IMR-90 (cell line): ENCODE data around the gene C16orf87. TPM values are rescaled to one million over a fixed set of nuclear protein-coding genes. Genes with fewer than 3 reads are reported as not detected.

Source experiments
- ATAC-seq: fragments of 200-7000 bp; cut with Tn5 transposase; 2 replicates; pipeline ENCODE4 v1.9.1; 2020; ENCODE audit warnings: low read depth, mild to moderate bottlenecking, moderate library complexity
- BruUV-seq: library from RNA; stranded (reverse); fragments of 400-500 nt; replicated peaks from 2 replicates; lab custom pipeline; 2021; lab: Mats Ljungman, UMichigan
- CTCF ChIA-PET: fragments of 300-600 bp; formaldehyde crosslinking; extraction: SDS; loops from one replicate; lab custom pipeline; 2021; ENCODE audit warnings: antibody characterized with exemption; lab: Yijun Ruan, JAX
- POLR2A ChIA-PET: fragments of 300-600 bp; sonication (Branson Sonifier 250); formaldehyde crosslinking; loops from one replicate; lab custom pipeline; 2022; ENCODE audit warnings: antibody characterized with exemption; ENCODE audit not compliant: unreplicated experiment; lab: Charles Lee
- DNase-seq: peaks from one replicate; pipeline ENCODE4 v3.0.0; 2013
- H2AFZ ChIP-seq: replicated peaks from 2 replicates; pipeline ENCODE3; 2013; ENCODE audit warnings: low read length, mild to moderate bottlenecking; ENCODE audit not compliant: poor library complexity
- H2AK5ac ChIP-seq: 2 replicates; pipeline ENCODE4 v1.6.1; 2013; ENCODE audit warnings: low read depth, low read length, inconsistent platforms
- H2AK9ac ChIP-seq: replicated peaks from 2 replicates; pipeline ENCODE3; 2013; ENCODE audit warnings: mild to moderate bottlenecking, low read depth, low read length, moderate library complexity; ENCODE audit not compliant: poor library complexity
- H2BK120ac ChIP-seq: 2 replicates; pipeline ENCODE4 v1.6.1; 2013; ENCODE audit warnings: low read depth, low read length, inconsistent platforms
- H2BK15ac ChIP-seq: 3 replicates; pipeline ENCODE4 v1.6.1; 2013; ENCODE audit warnings: low read depth, low read length, inconsistent platforms
- H2BK20ac ChIP-seq: 2 replicates; pipeline ENCODE4 v1.6.1; 2013; ENCODE audit warnings: low read depth, mild to moderate bottlenecking, inconsistent platforms, low read length, moderate library complexity
- H2BK5ac ChIP-seq: 2 replicates; pipeline ENCODE4 v1.6.1; 2013; ENCODE audit warnings: mild to moderate bottlenecking, low read depth, low read length, inconsistent platforms; ENCODE audit not compliant: poor library complexity, severe bottlenecking
- H3K14ac ChIP-seq: replicated peaks from 2 replicates; pipeline ENCODE4 v1.6.1; 2013; ENCODE audit warnings: low read depth, low read length, inconsistent platforms
- H3K18ac ChIP-seq: 2 replicates; pipeline ENCODE4 v1.6.1; 2013; ENCODE audit warnings: low read depth, low read length, control low read depth
- H3K23ac ChIP-seq: 2 replicates; pipeline ENCODE4 v1.6.1; 2013; ENCODE audit warnings: low read depth, low read length, inconsistent platforms
- H3K27ac ChIP-seq: 2 replicates; pipeline ENCODE4 v1.5.1; 2013; ENCODE audit warnings: mild to moderate bottlenecking, control low read depth, low read length; ENCODE audit not compliant: insufficient read depth
- H3K27me3 ChIP-seq: 2 replicates; pipeline ENCODE4 v1.6.1; 2013; ENCODE audit warnings: low read length; ENCODE audit not compliant: control insufficient read depth, insufficient read depth
- H3K36me3 ChIP-seq: 2 replicates; pipeline ENCODE4 v1.6.1; 2013; ENCODE audit warnings: low read length, mixed read lengths; ENCODE audit not compliant: control insufficient read depth, insufficient read depth
- H3K4ac ChIP-seq: 2 replicates; pipeline ENCODE4 v1.6.1; 2013; ENCODE audit warnings: low read depth, low read length, inconsistent platforms
- H3K4me1 ChIP-seq: 2 replicates; pipeline ENCODE4 v1.6.1; 2013; ENCODE audit warnings: low read length, mixed read lengths; ENCODE audit not compliant: control insufficient read depth, insufficient read depth
- H3K4me2 ChIP-seq: 2 replicates; pipeline ENCODE4 v1.6.1; 2013; ENCODE audit warnings: low read depth, mild to moderate bottlenecking, control low read depth, low read length, moderate library complexity
- H3K4me3 ChIP-seq: 2 replicates; pipeline ENCODE4 v1.5.1; 2013; ENCODE audit warnings: low read depth, mild to moderate bottlenecking, control low read depth, low read length, moderate library complexity; ENCODE audit not compliant: insufficient read depth
- H3K56ac ChIP-seq: 2 replicates; pipeline ENCODE4 v1.6.1; 2013; ENCODE audit warnings: low read length, inconsistent platforms; ENCODE audit not compliant: insufficient read depth; ENCODE audit errors: extremely low read depth
- H3K79me1 ChIP-seq, 2 experiments: 2 replicates each; pipeline ENCODE4 v1.6.1; 2013; ENCODE audit warnings: low read length in 2 of 2, inconsistent platforms in 1 of 2, low read depth in 1 of 2
- H3K9ac ChIP-seq: 2 replicates; pipeline ENCODE4 v1.6.1; 2013; ENCODE audit warnings: low read depth, low read length, control low read depth
- H3K9me1 ChIP-seq: 2 replicates; pipeline ENCODE4 v1.6.1; 2013; ENCODE audit warnings: low read length, inconsistent platforms; ENCODE audit not compliant: insufficient read depth
- H3K9me3 ChIP-seq: 2 replicates; pipeline ENCODE4 v1.6.1; 2013; ENCODE audit warnings: low read length; ENCODE audit not compliant: control insufficient read depth, insufficient read depth
- H4K20me1 ChIP-seq: 2 replicates; pipeline ENCODE4 v1.6.1; 2013; ENCODE audit warnings: low read length, inconsistent platforms; ENCODE audit not compliant: insufficient read depth
- H4K5ac ChIP-seq: 2 replicates; pipeline ENCODE4 v1.6.1; 2013; ENCODE audit warnings: mild to moderate bottlenecking, low read depth, low read length, control low read depth
- H4K8ac ChIP-seq, 2 experiments: 2 replicates each; pipeline ENCODE4 v1.6.1; 2013; ENCODE audit warnings: low read depth in 2 of 2, low read length in 2 of 2, control low read depth in 1 of 2, inconsistent platforms in 1 of 2
- H4K91ac ChIP-seq: 2 replicates; pipeline ENCODE4 v1.6.1; 2013; ENCODE audit warnings: low read depth, low read length, inconsistent platforms; ENCODE audit not compliant: insufficient read depth
- BHLHE40 ChIP-seq: fragments of 150-350 bp; IDR thresholded peaks from 2 replicates; pipeline ENCODE4 v1.6.1; 2016; ENCODE audit warnings: mild to moderate bottlenecking, low read depth, low read length
- MAFK ChIP-seq: IDR thresholded peaks from 2 replicates; pipeline ENCODE4 v1.6.1; 2012; ENCODE audit warnings: low read depth, low read length, improper control_type of control experiment
- MAZ ChIP-seq: IDR thresholded peaks from 2 replicates; pipeline ENCODE4 v1.6.1; 2012; ENCODE audit warnings: low read depth, mild to moderate bottlenecking, low read length, improper control_type of control experiment, moderate library complexity, borderline replicate concordance
- MXI1 ChIP-seq: IDR thresholded peaks from 2 replicates; pipeline ENCODE4 v1.6.1; 2012; ENCODE audit warnings: low read depth, mild to moderate bottlenecking, low read length, moderate library complexity, borderline replicate concordance
- NFE2L2 ChIP-seq: fragments of 150-350 bp; IDR thresholded peaks from 2 replicates; pipeline ENCODE4 v1.6.1; 2016; ENCODE audit warnings: low read depth, mild to moderate bottlenecking, low read length
- WGBS, 2 experiments: methylation state at CpG; one replicate each; pipeline versions ENCODE4 v1.1.5 to v1.1.7; 2013; ENCODE audit warnings: missing lambda C conversion rate in 2 of 2; ENCODE audit not compliant: insufficient read length in 1 of 2; ENCODE audit errors: extremely low coverage in 2 of 2; 5-methylcytosine and 5-hydroxymethylcytosine counted together
- dilution Hi-C: fragments of 300-500 bp; cut with HindIII; formaldehyde crosslinking; loops from one replicate; pipeline ENCODE4 v1.14.3; 2018; ENCODE audit warnings: low sequenced_read_pairs; ENCODE audit not compliant: unreplicated experiment
- in situ Hi-C: fragments of 300-500 bp; cut with MboI; formaldehyde crosslinking; loops from 3 replicates; pipeline ENCODE4 v1.14.3; 2019; ENCODE audit warnings: low sequenced_read_pairs, inconsistent platforms, mixed read lengths
- intact Hi-C: fragments of 100-400 bp; cut with micrococcal nuclease; formaldehyde crosslinking; loops from 2 replicates; pipeline ENCODE4 v1.10.0; 2022
- polyA plus RNA-seq, 3 experiments: library from polyadenylated mRNA; depleted of rRNA; stranded (reverse); fragments of >200 nt; gene quantifications; 2 replicates each; pipeline ENCODE4 v1.2.3, GENCODE V29; 2012; ENCODE audit warnings: low replicate concordance in 1 of 3
- total RNA-seq: library from RNA; depleted of rRNA; stranded (reverse); fragments of >200 nt; gene quantifications from 2 replicates; pipeline ENCODE4 v1.2.3, GENCODE V29; 2012
- TF ChIP-seq, protein P1 (sequence below): fragments of 150-350 bp; IDR thresholded peaks from 2 replicates; pipeline ENCODE4 v1.6.1; 2016; ENCODE audit warnings: low read depth, mild to moderate bottlenecking, low read length, moderate library complexity, borderline replicate concordance
- TF ChIP-seq, protein P2 (sequence below): fragments of 150-350 bp; IDR thresholded peaks from 2 replicates; pipeline ENCODE4 v1.6.1; 2017; ENCODE audit warnings: mild to moderate bottlenecking, antibody characterized with exemption, low read length, low read depth

Gene C16orf87
- total and polyA plus RNA-seq, 2 of the 4 experiments (the other 2 are of a cell fraction), result 6.3 to 8.1 TPM

DNA sequence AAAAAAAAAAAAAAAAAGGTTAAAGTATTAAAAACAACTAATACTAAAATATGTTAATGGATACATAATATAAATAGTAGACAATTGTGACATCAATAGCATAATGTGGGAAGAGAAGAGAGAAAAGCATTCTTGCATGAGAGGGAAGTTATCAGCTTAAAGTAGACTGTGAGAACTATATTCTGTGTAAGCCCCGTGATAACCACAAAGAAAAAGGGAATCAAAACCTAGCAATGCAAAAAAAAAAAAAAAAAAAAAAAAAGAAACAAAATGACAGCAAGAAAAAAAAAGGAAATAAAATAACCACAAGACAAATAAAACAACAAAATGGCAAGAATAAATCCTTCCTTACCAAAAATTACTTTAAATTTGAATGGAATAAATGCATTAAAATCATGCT is 43.1 kb downstream of the C16orf87 start:
- DNase-seq, result no peak
- intact Hi-C loops (no loop called here), in situ Hi-C loops (no loop called here), dilution Hi-C loops (no loop called here)
- Histone ChIP-seq H3K27ac (no peak overlapping the region), H4K8ac (no peak overlapping the region), H3K9me1 (peaks cover 3% of the 10 kb centered on the region; the same call in 1 of the 2 replicates), H3K9me3 (no peaks in the 10 kb centered on the region), H4K20me1 (no peaks in the 10 kb centered on the region), H3K9ac (no peak overlapping the region), H3K14ac (no peak overlapping the region), H4K5ac (no peak overlapping the region), H3K56ac (no peak overlapping the region), H2AK9ac (no peak overlapping the region), H2BK120ac (no peak overlapping the region), H3K4me3 (no peak overlapping the region), H3K27me3 (no peaks in the 10 kb centered on the region), H2AK5ac (no peak overlapping the region), H2BK15ac (no peak overlapping the region), H2BK5ac (no peak overlapping the region), H3K36me3 (peaks cover 1% of the 10 kb centered on the region; the same call in 1 of the 2 replicates), H2BK20ac (no peak overlapping the region), H3K4me1 (peaks cover 4% of the 10 kb centered on the region), H3K23ac (no peak overlapping the region), H3K18ac (no peak overlapping the region), H2AFZ (no peak overlapping the region), H3K79me1 (peaks cover 0 to 8% of the 10 kb centered on the region in 2 experiments; a peak in 3 of 4 replicates), H3K4me2 (no peak overlapping the region), H4K91ac (no peak overlapping the region), H3K4ac (no peak overlapping the region)
- TF ChIP-seq, protein P1, sequence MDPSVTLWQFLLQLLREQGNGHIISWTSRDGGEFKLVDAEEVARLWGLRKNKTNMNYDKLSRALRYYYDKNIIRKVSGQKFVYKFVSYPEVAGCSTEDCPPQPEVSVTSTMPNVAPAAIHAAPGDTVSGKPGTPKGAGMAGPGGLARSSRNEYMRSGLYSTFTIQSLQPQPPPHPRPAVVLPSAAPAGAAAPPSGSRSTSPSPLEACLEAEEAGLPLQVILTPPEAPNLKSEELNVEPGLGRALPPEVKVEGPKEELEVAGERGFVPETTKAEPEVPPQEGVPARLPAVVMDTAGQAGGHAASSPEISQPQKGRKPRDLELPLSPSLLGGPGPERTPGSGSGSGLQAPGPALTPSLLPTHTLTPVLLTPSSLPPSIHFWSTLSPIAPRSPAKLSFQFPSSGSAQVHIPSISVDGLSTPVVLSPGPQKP, result no peak
- TF ChIP-seq MXI1 (no peak), NFE2L2 (no peak), MAZ (no peak), BHLHE40 (no peak), MAFK (no peak)
- TF ChIP-seq, protein P2, sequence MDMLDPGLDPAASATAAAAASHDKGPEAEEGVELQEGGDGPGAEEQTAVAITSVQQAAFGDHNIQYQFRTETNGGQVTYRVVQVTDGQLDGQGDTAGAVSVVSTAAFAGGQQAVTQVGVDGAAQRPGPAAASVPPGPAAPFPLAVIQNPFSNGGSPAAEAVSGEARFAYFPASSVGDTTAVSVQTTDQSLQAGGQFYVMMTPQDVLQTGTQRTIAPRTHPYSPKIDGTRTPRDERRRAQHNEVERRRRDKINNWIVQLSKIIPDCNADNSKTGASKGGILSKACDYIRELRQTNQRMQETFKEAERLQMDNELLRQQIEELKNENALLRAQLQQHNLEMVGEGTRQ, result no peak
- WGBS, 2 experiments, result no CpG with 5 or more reads among the region's 1 CpG
- BruUV-seq, result no TSS peak
- POLR2A ChIA-PET, result no interaction called here
- CTCF ChIA-PET, result interaction anchor here (0.6 kb wide), 1 partner anchor 197 kb away, joined by 4 read pairs; no protein-coding TSS in a partner anchor
- no peak for ATAC-seq
